OCI-LY3 (cell line): ENCODE results near the gene UAP1.

ENCODE experiments used
- H2AFZ ChIP-seq: fragments of 200-600, 300-600 bp; shearing (Covaris generic); 2 replicates; pipeline ENCODE4 v1.6.0; 2014; ENCODE audit warnings: antibody characterized with exemption, low read depth, low read length
- H3K27ac ChIP-seq: fragments of 200-600, 300-600 bp; sonication (generic); 2 replicates; pipeline ENCODE4 v1.5.1; 2014; ENCODE audit warnings: mild to moderate bottlenecking, low read length, moderate library complexity, mixed read lengths
- H3K27me3 ChIP-seq: fragments of 200-600, 300-600 bp; sonication (generic); 2 replicates; pipeline ENCODE4 v1.6.1; 2014; ENCODE audit warnings: low read depth, low read length, mixed read lengths
- H3K36me3 ChIP-seq: fragments of 200-600, 300-600 bp; sonication (generic); replicated peaks from 2 replicates; pipeline ENCODE3; 2014; ENCODE audit warnings: low read depth, low read length, mixed read lengths
- H3K4me1 ChIP-seq: fragments of 300-600, 200-600 bp; sonication (generic); 2 replicates; pipeline ENCODE4 v1.6.1; 2014; ENCODE audit warnings: low read length, mixed read lengths
- H3K4me2 ChIP-seq: fragments of 200-600, 300-600 bp; sonication (generic); 2 replicates; pipeline ENCODE4 v1.6.1; 2014; ENCODE audit warnings: low read length, mixed read lengths
- H3K4me3 ChIP-seq: fragments of 300-600, 200-600 bp; sonication (generic); 2 replicates; pipeline ENCODE4 v1.5.1; 2014; ENCODE audit warnings: antibody characterized with exemption, mild to moderate bottlenecking, low read length, moderate library complexity
- H3K79me2 ChIP-seq: fragments of 300-600, 200-600 bp; shearing (Covaris generic); 2 replicates; pipeline ENCODE4 v1.6.1; 2014; ENCODE audit warnings: mild to moderate bottlenecking, low read length, mixed read lengths
- H3K9ac ChIP-seq: fragments of 300-600, 200-600 bp; shearing (Covaris generic); 2 replicates; pipeline ENCODE4 v1.6.0; 2014; ENCODE audit warnings: mild to moderate bottlenecking, low read length, moderate library complexity
- H3K9me3 ChIP-seq: fragments of 200-600, 300-600 bp; shearing (Covaris generic); 2 replicates; pipeline ENCODE4 v1.6.1; 2014; ENCODE audit warnings: low read length, mixed read lengths; ENCODE audit not compliant: insufficient read depth
- H4K20me1 ChIP-seq: fragments of 200-600, 300-600 bp; sonication (generic); 2 replicates; pipeline ENCODE4 v1.6.1; 2016; ENCODE audit warnings: low read length, mixed read lengths; ENCODE audit not compliant: insufficient read depth
- CTCF ChIP-seq: fragments of 200-600, 300-600 bp; sonication (generic); IDR thresholded peaks from 2 replicates; pipeline ENCODE4 v1.5.1; 2014; ENCODE audit warnings: antibody characterized with exemption, low read length, low read depth
- EZH2phosphoT487 ChIP-seq: fragments of 200-600 bp; shearing (Covaris generic); IDR thresholded peaks from 2 replicates; pipeline ENCODE4 v1.6.1; 2018; ENCODE audit warnings: antibody characterized with exemption, mixed run types, low read depth

The UAP1 gene

DNA sequence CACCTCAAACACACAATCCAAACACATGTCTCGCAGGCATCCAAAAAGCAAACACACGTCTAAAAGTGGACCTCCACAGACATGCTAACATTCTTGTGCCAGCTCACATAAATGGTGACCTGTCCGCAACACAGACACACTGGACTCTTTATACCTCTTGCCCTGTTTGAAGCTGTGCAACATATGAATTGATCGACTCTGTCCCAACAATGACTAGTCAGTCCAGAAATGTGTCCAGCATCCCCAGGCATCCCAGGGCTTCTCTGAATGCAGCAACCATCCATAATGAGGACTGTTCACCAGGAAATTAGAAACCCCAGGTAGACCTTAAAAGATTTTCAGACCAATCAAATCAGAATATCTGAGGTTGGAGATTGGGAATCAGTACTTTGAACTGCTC, 73.9 kb downstream of the UAP1 start:
- Histone ChIP-seq H3K9me3 (no peaks in the 10 kb centered on the region), H3K4me3 (no peak overlapping the region), H3K36me3 (no peaks in the 10 kb centered on the region), H3K27me3 (no peaks in the 10 kb centered on the region), H3K79me2 (no peaks in the 10 kb centered on the region), H2AFZ (no peak overlapping the region), H3K4me1 (no peaks in the 10 kb centered on the region), H4K20me1 (no peaks in the 10 kb centered on the region), H3K27ac (no peak overlapping the region), H3K4me2 (no peak overlapping the region), H3K9ac (no peak overlapping the region)
- TF ChIP-seq EZH2phosphoT487, result no peak
- no peak for TF ChIP-seq CTCF

- Histone ChIP-seq H3K4me3 (no peak overlapping the region), H2AFZ (no peak overlapping the region), H3K27ac (no peak overlapping the region), H3K9ac (no peak overlapping the region), H3K4me1 (no peaks in the 10 kb centered on the region), H3K27me3 (no peaks in the 10 kb centered on the region; the same call in 1 of the 2 replicates), H4K20me1 (no peaks in the 10 kb centered on the region), H3K36me3 (no peaks in the 10 kb centered on the region), H3K4me2 (no peak overlapping the region), H3K79me2 (no peaks in the 10 kb centered on the region), H3K9me3 (no peaks in the 10 kb centered on the region)
- no peak for TF ChIP-seq EZH2phosphoT487
- TF ChIP-seq CTCF, result no peak
These were observed 78.2 kb downstream of the UAP1 start for GRCh38 chr1:162639718-162640117.

- Histone ChIP-seq H3K4me2 (no peak overlapping the region), H3K9me3 (no peaks in the 10 kb centered on the region), H3K4me3 (no peak overlapping the region), H3K27ac (no peak overlapping the region), H3K36me3 (no peaks in the 10 kb centered on the region), H3K9ac (no peak overlapping the region), H2AFZ (no peak overlapping the region), H3K79me2 (no peaks in the 10 kb centered on the region), H3K4me1 (no peaks in the 10 kb centered on the region), H3K27me3 (no peaks in the 10 kb centered on the region; the same call in 1 of the 2 replicates), H4K20me1 (no peaks in the 10 kb centered on the region)
- TF ChIP-seq EZH2phosphoT487 (no peak), CTCF (no peak)
These were observed 79.6 kb downstream of the UAP1 start for GRCh38 chr1:162641114-162641513.

DNA sequence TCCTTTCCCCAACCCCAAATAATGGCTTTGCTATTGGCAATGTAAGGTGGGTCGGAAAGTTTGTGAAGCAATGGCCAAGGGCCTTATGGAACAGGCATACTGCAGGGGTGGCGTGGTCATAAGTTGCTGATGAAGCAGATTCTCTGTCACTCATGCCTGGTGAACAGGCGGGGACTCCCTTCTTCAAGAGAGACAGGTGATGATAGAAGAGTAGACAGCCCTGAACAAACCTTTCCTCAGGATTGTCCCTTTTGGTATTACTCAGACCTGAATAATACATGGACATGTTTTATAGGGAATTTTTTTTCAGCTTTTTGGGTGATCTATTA, 83.4 kb downstream of the UAP1 start:
- no peak overlapping the region for H3K9ac ChIP-seq
- peaks cover 7% of the 10 kb centered on the region; the same call in 1 of the 2 replicates for H3K27me3 ChIP-seq
- H2AFZ ChIP-seq, result no peak overlapping the region
- no peaks in the 10 kb centered on the region for H4K20me1 ChIP-seq
- TF ChIP-seq EZH2phosphoT487, result no peak
- TF ChIP-seq CTCF, result no peak
- H3K4me3 ChIP-seq, result no peak overlapping the region
- no peaks in the 10 kb centered on the region for H3K36me3 ChIP-seq
- H3K27ac ChIP-seq, result no peak overlapping the region
- no peaks in the 10 kb centered on the region for H3K79me2 ChIP-seq
- no peak overlapping the region for H3K4me2 ChIP-seq
- no peaks in the 10 kb centered on the region for H3K9me3 ChIP-seq
- H3K4me1 ChIP-seq, result no peaks in the 10 kb centered on the region
